Neural progenitor cell (in vitro differentiated cells): ENCODE results near the gene PLAAT5. TPM values are rescaled to one million over a fixed set of nuclear protein-coding genes. Genes with fewer than 3 reads are reported as not detected.

ENCODE experiments used
- DNase-seq: peaks from one replicate; pipeline ENCODE4 v3.0.0-alpha.2; 2016; ENCODE audit warnings: low spot score
- H2AFZ ChIP-seq: fragments of 200-600 bp; sonication (generic); replicated peaks from 2 replicates; pipeline ENCODE4 v1.6.1; 2016; ENCODE audit warnings: antibody characterized with exemption
- H3F3A ChIP-seq: fragments of 200-600 bp; sonication (generic); 2 replicates; pipeline ENCODE4 v1.6.1; 2016; ENCODE audit warnings: antibody characterized with exemption, low read depth
- H3K27ac ChIP-seq: fragments of 200-600 bp; sonication (generic); 2 replicates; pipeline ENCODE4 v1.5.1; 2016; ENCODE audit warnings: mild to moderate bottlenecking
- H3K27me3 ChIP-seq: fragments of 200-600 bp; sonication (generic); 2 replicates; pipeline ENCODE4 v1.6.1; 2016; ENCODE audit warnings: mild to moderate bottlenecking, moderate library complexity
- H3K36me3 ChIP-seq: fragments of 200-600 bp; sonication (generic); 2 replicates; pipeline ENCODE4 v1.5.1; 2016
- H3K4me1 ChIP-seq: fragments of 200-600 bp; sonication (generic); 2 replicates; pipeline ENCODE4 v1.6.1; 2016; ENCODE audit warnings: mixed run types
- H3K4me2 ChIP-seq: fragments of 200-600 bp; sonication (generic); 2 replicates; pipeline ENCODE4 v1.6.1; 2016
- H3K4me3 ChIP-seq: fragments of 200-600 bp; sonication (generic); 2 replicates; pipeline ENCODE4 v1.5.1; 2016
- H3K79me2 ChIP-seq: fragments of 200-600 bp; sonication (generic); 2 replicates; pipeline ENCODE4 v1.6.1; 2016; ENCODE audit warnings: low read depth
- H3K9ac ChIP-seq: fragments of 200-600 bp; sonication (generic); 2 replicates; pipeline ENCODE4 v1.6.1; 2016
- H3K9me3 ChIP-seq: fragments of 200-600 bp; sonication (generic); 2 replicates; pipeline ENCODE4 v1.5.1; 2016; ENCODE audit warnings: low read depth
- H4K20me1 ChIP-seq: fragments of 200-600 bp; sonication (generic); 2 replicates; pipeline ENCODE4 v1.6.1; 2016; ENCODE audit warnings: low read depth
- H3K27ac Mint-ChIP-seq: 3 replicates; pipeline ENCODE4 v1.8.0; 2021; ENCODE audit warnings: mixed read lengths
- H3K27me3 Mint-ChIP-seq: 2 replicates; pipeline ENCODE4 v1.8.0; 2022; ENCODE audit warnings: low read depth, mild to moderate bottlenecking, inconsistent platforms, moderate library complexity, mixed read lengths; ENCODE audit not compliant: insufficient read depth
- H3K36me3 Mint-ChIP-seq: 3 replicates; pipeline ENCODE4 v1.8.0; 2021; ENCODE audit warnings: mixed read lengths
- H3K4me1 Mint-ChIP-seq: 3 replicates; pipeline ENCODE4 v1.8.0; 2021; ENCODE audit warnings: mixed read lengths
- H3K4me3 Mint-ChIP-seq: 3 replicates; pipeline ENCODE4 v1.8.0; 2021; ENCODE audit warnings: mild to moderate bottlenecking, moderate library complexity, mixed read lengths
- H3K9me3 Mint-ChIP-seq: 3 replicates; pipeline ENCODE4 v1.8.0; 2020; ENCODE audit warnings: mixed read lengths
- CTCF ChIP-seq: fragments of 200-600 bp; sonication (generic); IDR thresholded peaks from 2 replicates; pipeline ENCODE4 v1.5.1; 2017; ENCODE audit warnings: antibody characterized with exemption, mild to moderate bottlenecking
- EZH2 ChIP-seq: fragments of 200-600 bp; sonication (generic); IDR thresholded peaks from 2 replicates; pipeline ENCODE4 v1.6.1; 2017; ENCODE audit warnings: antibody characterized with exemption, mild to moderate bottlenecking, moderate library complexity
- EZH2phosphoT487 ChIP-seq: fragments of 200-600 bp; sonication (generic); IDR thresholded peaks from 2 replicates; pipeline ENCODE4 v1.6.1; 2017; ENCODE audit warnings: antibody characterized with exemption
- total RNA-seq: library from RNA; depleted of rRNA; stranded (reverse); fragments of >200 nt; gene quantifications from 2 replicates; pipeline ENCODE4 v1.2.3, GENCODE V29; 2015; ENCODE audit warnings: low replicate concordance

PLAAT5 gene
- total RNA-seq, 1 donor from 2014 or later, result not detected

GRCh38 chr11:63517156-63517555, 26.2 kb upstream of the PLAAT5 start:
- DNase-seq, result no peak
- H3K27me3 ChIP-seq, result no peaks in the 10 kb centered on the region
- H2AFZ ChIP-seq, result no peak overlapping the region
- H4K20me1 ChIP-seq, result no peaks in the 10 kb centered on the region
- H3K4me3 ChIP-seq, result no peak overlapping the region
- Mint-ChIP-seq H3K27me3 (peaks cover 8% of the 10 kb centered on the region), H3K27ac (no peak overlapping the region), H3K36me3 (no peaks in the 10 kb centered on the region), H3K4me1 (no peaks in the 10 kb centered on the region), H3K4me3 (no peak overlapping the region), H3K9me3 (peaks cover 2% of the 10 kb centered on the region)
- H3K36me3 ChIP-seq, result no peaks in the 10 kb centered on the region
- H3K79me2 ChIP-seq, result no peaks in the 10 kb centered on the region
- H3K9me3 ChIP-seq, result no peaks in the 10 kb centered on the region
- TF ChIP-seq CTCF (no peak), EZH2 (no peak), EZH2phosphoT487 (no peak)
- no peak overlapping the region for H3K4me2 ChIP-seq
- H3K4me1 ChIP-seq, result no peaks in the 10 kb centered on the region
- H3K27ac ChIP-seq, result no peak overlapping the region
- no peak overlapping the region for H3K9ac ChIP-seq
- H3F3A ChIP-seq, result no peaks in the 10 kb centered on the region

- H3K9me3 Mint-ChIP-seq, result peaks cover 2% of the 10 kb centered on the region
Observed at GRCh38 chr11:63516109-63516508, 25.1 kb upstream of the PLAAT5 start.

GRCh38 chr11:63512816-63513215, 21.8 kb upstream of the PLAAT5 start:
- no peak overlapping the region for H3K9ac ChIP-seq
- no peak overlapping the region for H3K27ac Mint-ChIP-seq
- H3K9me3 Mint-ChIP-seq, result no peaks in the 10 kb centered on the region
- DNase-seq, result no peak
- no peak overlapping the region for H3K4me2 ChIP-seq
- H3K36me3 ChIP-seq, result no peaks in the 10 kb centered on the region
- H3K79me2 ChIP-seq, result no peaks in the 10 kb centered on the region
- no peak overlapping the region for H2AFZ ChIP-seq
- TF ChIP-seq CTCF, result no peak
- TF ChIP-seq EZH2phosphoT487, result no peak
- TF ChIP-seq EZH2, result no peak
- no peaks in the 10 kb centered on the region for H3K27me3 ChIP-seq
- H3K4me3 Mint-ChIP-seq, result no peak overlapping the region
- H3K4me1 Mint-ChIP-seq, result peaks cover 8% of the 10 kb centered on the region
- H4K20me1 ChIP-seq, result no peaks in the 10 kb centered on the region
- H3K27me3 Mint-ChIP-seq, result peaks cover 4% of the 10 kb centered on the region
- no peaks in the 10 kb centered on the region for H3K36me3 Mint-ChIP-seq
- H3K27ac ChIP-seq, result no peak overlapping the region
- no peaks in the 10 kb centered on the region for H3F3A ChIP-seq
- H3K4me1 ChIP-seq, result peaks cover 8% of the 10 kb centered on the region
- no peaks in the 10 kb centered on the region for H3K9me3 ChIP-seq
- H3K4me3 ChIP-seq, result no peak overlapping the region

More at GRCh38 chr11:63516109-63516508, 25.1 kb upstream of the PLAAT5 start:
- H3K27me3 Mint-ChIP-seq, result peaks cover 8% of the 10 kb centered on the region
- no peak overlapping the region for H3K4me3 Mint-ChIP-seq
- H3F3A ChIP-seq, result no peaks in the 10 kb centered on the region
- no peak overlapping the region for H3K4me3 ChIP-seq
- no peak overlapping the region for H3K27ac Mint-ChIP-seq
- peaks cover 4% of the 10 kb centered on the region for H3K4me1 ChIP-seq
- H2AFZ ChIP-seq, result no peak overlapping the region
- H3K36me3 ChIP-seq, result no peaks in the 10 kb centered on the region
- H4K20me1 ChIP-seq, result no peaks in the 10 kb centered on the region
- H3K27ac ChIP-seq, result no peak overlapping the region
- no peak for TF ChIP-seq EZH2
- no peak for TF ChIP-seq CTCF
- TF ChIP-seq EZH2phosphoT487, result no peak
- no peaks in the 10 kb centered on the region for H3K27me3 ChIP-seq
- DNase-seq, result no peak
- H3K9me3 ChIP-seq, result no peaks in the 10 kb centered on the region
- H3K4me1 Mint-ChIP-seq, result peaks cover 5% of the 10 kb centered on the region
- H3K36me3 Mint-ChIP-seq, result no peaks in the 10 kb centered on the region
- no peak overlapping the region for H3K4me2 ChIP-seq
- H3K9ac ChIP-seq, result no peak overlapping the region
- H3K79me2 ChIP-seq, result no peaks in the 10 kb centered on the region
